Nephron (organoid): Measurements from ENCODE around the gene CACNG7.

Experiments used
- H3K27ac Mint-ChIP-seq, 3 experiments: 2 replicates each; pipeline ENCODE4 v1.8.0; 2020; ENCODE audit warnings: mixed read lengths in 3 of 3, mild to moderate bottlenecking in 2 of 3, moderate library complexity in 1 of 3
- H3K27me3 Mint-ChIP-seq: 2 replicates; pipeline ENCODE4 v1.8.0; 2021; ENCODE audit warnings: low read depth, mild to moderate bottlenecking, moderate library complexity, mixed read lengths
- H3K36me3 Mint-ChIP-seq: 2 replicates; pipeline ENCODE4 v1.8.0; 2020; ENCODE audit warnings: low read depth, mixed read lengths
- H3K4me1 Mint-ChIP-seq: 2 replicates; pipeline ENCODE4 v1.8.0; 2020; ENCODE audit warnings: mixed read lengths
- H3K4me3 Mint-ChIP-seq, 3 experiments: 2 replicates each; pipeline ENCODE4 v1.8.0; 2020; ENCODE audit warnings: mild to moderate bottlenecking in 3 of 3, mixed read lengths in 3 of 3, moderate library complexity in 2 of 3
- H3K9me3 Mint-ChIP-seq: 2 replicates; pipeline ENCODE4 v1.8.0; 2020; ENCODE audit warnings: mixed read lengths
- CTCF ChIP-seq, 3 experiments: fragments of 200-600 bp; sonication (generic); IDR thresholded peaks; one replicate each; pipeline ENCODE4 v1.5.0; 2021; ENCODE audit warnings: antibody characterized with exemption in 3 of 3; ENCODE audit not compliant: unreplicated experiment in 3 of 3

Gene CACNG7

GRCh38 chr19:53927739-53928138 is 18.7 kb downstream of the CACNG7 start:
- TF ChIP-seq CTCF (IDR thresholded peaks at IDR 0.05; ENCODE audit: unreplicated experiment in 3 of 3) = no peak
- no peaks in the 10 kb centered on the region for H3K36me3 Mint-ChIP-seq
- H3K27ac Mint-ChIP-seq = no peak overlapping the region
- H3K27me3 Mint-ChIP-seq = peaks cover 9% of the 10 kb centered on the region
- H3K4me1 Mint-ChIP-seq = no peaks in the 10 kb centered on the region
- no peak overlapping the region for H3K4me3 Mint-ChIP-seq
- H3K9me3 Mint-ChIP-seq = peaks cover 9% of the 10 kb centered on the region

- peaks cover 36% of the 10 kb centered on the region for H3K27me3 Mint-ChIP-seq
- no peak for TF ChIP-seq CTCF (IDR thresholded peaks at IDR 0.05; ENCODE audit: unreplicated experiment in 3 of 3)
Observed at GRCh38 chr19:53936029-53936428, 27.0 kb downstream of the CACNG7 start.

GRCh38 chr19:53942001-53942786 is 33.1 kb downstream of the CACNG7 start:
- TF ChIP-seq CTCF (IDR thresholded peaks at IDR 0.05; ENCODE audit: unreplicated experiment in 3 of 3) = no peak
- Mint-ChIP-seq H3K4me1 (no peaks in the 10 kb centered on the region), H3K4me3 (no peak overlapping the region), H3K36me3 (no peaks in the 10 kb centered on the region), H3K9me3 (peaks cover 4% of the 10 kb centered on the region), H3K27me3 (peaks cover 83% of the 10 kb centered on the region), H3K27ac (no peak overlapping the region)

More at GRCh38 chr19:53936029-53936428, 27.0 kb downstream of the CACNG7 start:
- Mint-ChIP-seq H3K9me3 (peaks cover 4% of the 10 kb centered on the region), H3K27ac (no peak overlapping the region), H3K4me1 (no peaks in the 10 kb centered on the region), H3K4me3 (no peak overlapping the region), H3K36me3 (no peaks in the 10 kb centered on the region)

- Mint-ChIP-seq H3K27ac (no peak overlapping the region), H3K4me3 (no peak overlapping the region), H3K27me3 (peaks cover 74% of the 10 kb centered on the region), H3K36me3 (no peaks in the 10 kb centered on the region), H3K4me1 (no peaks in the 10 kb centered on the region), H3K9me3 (peaks cover 4% of the 10 kb centered on the region)
- TF ChIP-seq CTCF (IDR thresholded peaks at IDR 0.05; ENCODE audit: unreplicated experiment in 3 of 3) = no peak
Observed at GRCh38 chr19:53944416-53944815, 35.3 kb downstream of the CACNG7 start.

GRCh38 chr19:53944933-53945332 is 35.9 kb downstream of the CACNG7 start:
- no peak for TF ChIP-seq CTCF (IDR thresholded peaks at IDR 0.05; ENCODE audit: unreplicated experiment in 3 of 3)
- no peak overlapping the region for H3K4me3 Mint-ChIP-seq
- H3K9me3 Mint-ChIP-seq = peaks cover 4% of the 10 kb centered on the region
- H3K4me1 Mint-ChIP-seq = no peaks in the 10 kb centered on the region
- H3K36me3 Mint-ChIP-seq = no peaks in the 10 kb centered on the region
- H3K27ac Mint-ChIP-seq = no peak overlapping the region
- peaks cover 74% of the 10 kb centered on the region for H3K27me3 Mint-ChIP-seq

- H3K4me1 Mint-ChIP-seq = no peaks in the 10 kb centered on the region
- no peaks in the 10 kb centered on the region for H3K36me3 Mint-ChIP-seq
- H3K4me3 Mint-ChIP-seq = no peak overlapping the region
- peaks cover 73% of the 10 kb centered on the region for H3K27me3 Mint-ChIP-seq
- no peak overlapping the region for H3K27ac Mint-ChIP-seq
- H3K9me3 Mint-ChIP-seq = no peaks in the 10 kb centered on the region
- no peak for TF ChIP-seq CTCF (IDR thresholded peaks at IDR 0.05; ENCODE audit: unreplicated experiment in 3 of 3)
Observed at GRCh38 chr19:53945441-53945840, 36.4 kb downstream of the CACNG7 start.
